Measurements from ENCODE around the gene MAPK10. TPM values are rescaled to one million over a fixed set of nuclear protein-coding genes. Genes with fewer than 3 reads are reported as not detected.
"Not testable (repeated sequence)": the region's sequence is repeated elsewhere in the genome, so short reads cannot be mapped to it uniquely, and the experiment has no call there.

MAPK10 gene
- total RNA-seq, 2 experiments from 2014 or later: 0.45 TPM; not detected in 1

- Mint-ChIP-seq H3K36me3 (ENCODE audit: low read depth) (no peaks in the 10 kb centered on the region), H3K27ac (no peak overlapping the region), H3K9me3 (peaks cover 15% of the 10 kb centered on the region), H3K4me1 (no peaks in the 10 kb centered on the region), H3K4me3 (no peak overlapping the region), H3K27me3 (no peaks in the 10 kb centered on the region)
- ChIA-PET CTCF (no interaction called here), POLR2A (no interaction called here)
- no peak for DNase-seq
These were observed 175.0 kb downstream of the MAPK10 start for GRCh38 chr4:86184901-86185285.

DNA sequence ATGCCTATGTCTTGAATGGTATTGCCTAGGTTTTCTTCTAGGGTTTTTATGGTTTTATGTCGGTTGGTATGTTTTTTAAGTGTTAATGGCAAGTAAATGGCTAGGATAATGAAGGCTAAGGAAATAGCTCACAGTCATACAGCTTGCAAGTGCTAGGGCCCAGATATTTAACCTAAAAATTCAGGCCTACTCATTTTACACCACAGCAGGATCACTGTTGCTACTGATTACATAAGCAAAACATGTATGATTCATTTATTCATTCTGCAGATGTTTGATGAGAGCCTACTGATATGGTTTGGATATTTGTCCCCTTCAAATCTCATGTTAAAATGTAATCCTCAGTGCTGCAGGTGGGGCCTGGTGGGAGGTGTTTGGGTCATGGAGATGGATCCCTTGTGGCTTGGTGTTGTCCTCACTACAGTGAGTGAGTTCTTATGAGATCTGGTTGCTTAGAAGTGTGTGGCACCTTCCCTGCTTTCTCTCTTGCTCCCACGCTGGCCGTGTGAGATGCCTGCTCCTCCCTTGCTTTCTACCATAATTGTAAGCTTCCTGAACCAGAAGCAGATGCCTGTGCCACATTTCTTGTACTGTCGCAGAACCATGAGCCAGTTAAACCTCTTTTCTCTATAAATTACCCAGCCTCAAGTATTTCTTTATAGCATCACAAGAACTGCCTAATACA, 175.5 kb downstream of the MAPK10 start:
- POLR2A ChIA-PET: no interaction called here
- H3K9me3 Mint-ChIP-seq: peaks cover 13% of the 10 kb centered on the region
- no peak overlapping the region for H3K27ac Mint-ChIP-seq

DNA sequence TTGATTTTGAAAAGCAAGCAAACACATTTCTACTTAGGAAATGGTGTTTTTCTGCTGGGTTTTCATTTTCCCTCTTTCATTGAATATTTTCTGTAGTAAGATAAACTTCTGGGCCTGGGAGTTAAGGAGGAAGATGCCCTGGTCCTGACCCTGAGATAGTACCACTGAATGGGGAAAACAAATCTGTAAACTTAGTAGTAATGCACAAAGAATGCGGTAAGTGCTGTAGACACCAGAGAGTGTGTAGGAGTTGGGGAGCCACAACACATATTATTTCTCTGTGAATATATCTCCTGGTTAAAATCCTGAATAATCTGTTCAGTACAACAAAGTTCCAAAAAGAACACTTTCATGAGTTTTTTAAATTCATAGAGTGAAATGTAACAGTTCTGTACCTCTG, 178.3 kb downstream of the MAPK10 start:
- POLR2A ChIA-PET: no interaction called here
- Mint-ChIP-seq H3K27me3 (no peaks in the 10 kb centered on the region), H3K9me3 (peaks cover 9% of the 10 kb centered on the region), H3K27ac (no peak overlapping the region), H3K36me3 (ENCODE audit: low read depth) (no peaks in the 10 kb centered on the region), H3K4me1 (no peaks in the 10 kb centered on the region), H3K4me3 (no peak overlapping the region)
- DNase-seq: no peak
- CTCF ChIA-PET: no interaction called here

More for the DNA sequence above, 175.5 kb downstream of the MAPK10 start:
- no peak overlapping the region for H3K4me3 Mint-ChIP-seq
- no peaks in the 10 kb centered on the region for H3K27me3 Mint-ChIP-seq
- CTCF ChIA-PET: no interaction called here
- H3K4me1 Mint-ChIP-seq: no peaks in the 10 kb centered on the region
- no peak for DNase-seq
- no peaks in the 10 kb centered on the region for H3K36me3 Mint-ChIP-seq (ENCODE audit: low read depth)

DNA sequence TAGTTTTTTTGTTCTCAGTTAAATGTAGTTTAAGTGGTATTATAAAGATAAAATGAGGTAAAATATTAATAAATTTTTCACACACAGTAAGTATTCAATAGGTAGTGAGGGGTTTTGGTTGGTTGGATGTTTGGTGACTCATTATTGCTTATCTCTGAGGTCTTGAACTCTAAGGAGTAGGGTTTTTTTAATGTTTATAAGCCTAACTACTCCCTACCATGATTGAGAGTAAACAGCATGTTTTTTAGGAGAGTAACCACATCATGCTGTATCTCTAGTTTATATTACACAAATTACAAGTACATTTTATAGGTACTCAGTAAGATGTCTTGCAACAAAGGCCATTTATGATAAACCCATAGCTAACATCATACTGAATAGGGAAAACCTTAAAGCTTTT, 181.6 kb downstream of the MAPK10 start:
- Mint-ChIP-seq H3K36me3 (ENCODE audit: low read depth) (no peaks in the 10 kb centered on the region), H3K9me3 (peaks cover 6% of the 10 kb centered on the region), H3K4me1 (no peaks in the 10 kb centered on the region), H3K27ac (no peak overlapping the region), H3K4me3 (no peak overlapping the region), H3K27me3 (no peaks in the 10 kb centered on the region)
- CTCF ChIA-PET: no interaction called here
- no peak for DNase-seq
- POLR2A ChIA-PET: no interaction called here

DNA sequence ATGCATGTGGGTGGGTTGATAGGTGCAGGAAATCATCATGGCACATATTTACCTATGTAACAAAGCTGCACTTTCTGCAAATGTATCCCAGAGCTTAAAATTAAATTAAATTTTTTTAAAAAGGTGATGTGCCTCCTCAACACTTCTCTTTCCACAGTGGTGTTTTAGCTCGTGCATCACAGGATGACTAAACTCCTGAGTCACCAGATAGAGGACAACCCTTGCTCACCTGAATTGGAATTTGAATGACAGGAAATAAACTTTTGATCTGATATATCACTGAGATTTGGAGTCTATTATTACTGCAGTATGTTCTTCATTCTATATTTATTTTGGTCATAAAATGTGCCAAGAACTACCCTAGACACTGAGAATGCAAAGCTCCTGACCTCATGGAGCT, 185.3 kb downstream of the MAPK10 start:
- Mint-ChIP-seq H3K4me3 (no peak overlapping the region), H3K9me3 (peaks cover 3% of the 10 kb centered on the region), H3K27me3 (no peaks in the 10 kb centered on the region), H3K27ac (no peak overlapping the region), H3K36me3 (ENCODE audit: low read depth) (no peaks in the 10 kb centered on the region), H3K4me1 (no peaks in the 10 kb centered on the region)
- POLR2A ChIA-PET: no interaction called here
- CTCF ChIA-PET: no interaction called here
- no peak for DNase-seq

DNA sequence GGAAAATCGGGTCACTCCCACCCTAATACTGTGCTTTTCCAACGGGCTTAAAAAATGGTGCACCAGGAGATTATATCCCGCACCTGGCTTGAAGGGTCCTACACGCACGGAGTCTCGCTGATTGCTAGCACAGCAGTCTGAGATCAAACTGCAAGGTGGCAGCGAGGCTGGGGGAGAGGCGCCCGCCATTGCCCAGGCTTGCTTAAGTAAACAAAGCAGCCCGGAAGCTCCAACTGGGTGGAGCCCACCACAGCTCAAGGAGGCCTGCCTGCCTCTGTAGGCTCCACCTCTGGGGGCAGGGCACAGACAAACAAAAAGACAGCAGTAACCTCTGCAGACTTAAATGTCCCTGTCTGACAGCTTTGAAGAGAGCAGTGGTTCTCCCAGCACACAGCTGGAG, 191.5 kb downstream of the MAPK10 start:
- H3K4me1 Mint-ChIP-seq; H3K36me3 Mint-ChIP-seq (ENCODE audit: low read depth); POLR2A ChIA-PET; CTCF ChIA-PET; DNase-seq; H3K27me3 Mint-ChIP-seq; H3K4me3 Mint-ChIP-seq; H3K9me3 Mint-ChIP-seq; H3K27ac Mint-ChIP-seq: not testable (repeated sequence)

DNA sequence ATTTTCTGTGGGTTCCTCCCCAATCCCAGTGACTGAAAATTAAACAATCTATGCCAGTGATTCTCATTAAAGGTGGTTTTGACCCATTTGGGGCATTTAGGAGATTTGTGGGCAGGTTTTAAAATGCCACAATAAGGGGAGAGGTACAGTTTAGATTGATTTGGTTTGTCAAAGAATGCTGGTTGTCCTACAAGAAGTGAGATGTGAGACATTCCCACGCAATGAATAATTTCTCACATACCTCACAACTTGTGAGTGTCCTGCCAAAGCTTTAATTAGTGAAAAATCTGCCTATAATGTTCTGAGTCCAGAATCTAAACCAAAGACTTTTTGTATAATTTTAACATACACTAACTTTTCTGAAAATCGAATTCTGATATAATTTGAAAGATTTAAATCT, 199.4 kb downstream of the MAPK10 start:
- ChIA-PET CTCF (no interaction called here), POLR2A (no interaction called here)
- Mint-ChIP-seq H3K9me3 (no peaks in the 10 kb centered on the region), H3K27ac (no peak overlapping the region), H3K27me3 (no peaks in the 10 kb centered on the region), H3K36me3 (ENCODE audit: low read depth) (no peaks in the 10 kb centered on the region), H3K4me3 (no peak overlapping the region), H3K4me1 (no peaks in the 10 kb centered on the region)
- no peak for DNase-seq

GRCh38 chr4:86159216-86159615, 200.6 kb downstream of the MAPK10 start:
- no peak for DNase-seq
- no peak overlapping the region for H3K27ac Mint-ChIP-seq
- no peaks in the 10 kb centered on the region for H3K9me3 Mint-ChIP-seq
- CTCF ChIA-PET: no interaction called here
- H3K27me3 Mint-ChIP-seq: no peaks in the 10 kb centered on the region
- no peak overlapping the region for H3K4me3 Mint-ChIP-seq
- H3K36me3 Mint-ChIP-seq (ENCODE audit: low read depth): no peaks in the 10 kb centered on the region
- POLR2A ChIA-PET: no interaction called here
- no peaks in the 10 kb centered on the region for H3K4me1 Mint-ChIP-seq

- Mint-ChIP-seq H3K27ac (no peak overlapping the region), H3K9me3 (no peaks in the 10 kb centered on the region), H3K36me3 (ENCODE audit: low read depth) (no peaks in the 10 kb centered on the region), H3K4me1 (no peaks in the 10 kb centered on the region), H3K4me3 (no peak overlapping the region), H3K27me3 (no peaks in the 10 kb centered on the region)
- ChIA-PET CTCF (no interaction called here), POLR2A (no interaction called here)
- DNase-seq: no peak
These were observed 203.3 kb downstream of the MAPK10 start for GRCh38 chr4:86156531-86156930.

DNA sequence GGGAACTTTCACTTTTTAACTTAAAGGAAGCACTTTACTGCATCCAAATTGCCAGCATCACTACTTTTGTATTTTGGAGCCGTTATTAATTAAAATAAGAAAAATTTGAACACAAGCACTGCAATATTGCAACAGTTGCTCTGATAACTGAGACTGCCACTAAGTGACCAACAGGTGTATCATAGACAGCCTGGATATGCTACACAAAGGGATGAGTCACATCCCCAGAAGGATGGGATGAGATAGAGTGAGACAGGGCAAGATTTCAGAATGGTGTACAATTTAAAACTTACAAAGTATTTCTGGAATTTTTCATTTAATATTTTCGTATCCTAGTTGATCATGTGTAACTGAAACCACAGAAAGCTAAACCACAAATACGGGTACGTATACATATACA, 204.1 kb downstream of the MAPK10 start:
- H3K4me1 Mint-ChIP-seq: no peaks in the 10 kb centered on the region
- CTCF ChIA-PET: no interaction called here

GRCh38 chr4:86152454-86152853, 207.4 kb downstream of the MAPK10 start:
- Mint-ChIP-seq H3K27me3 (no peaks in the 10 kb centered on the region), H3K4me1 (no peaks in the 10 kb centered on the region), H3K4me3 (no peak overlapping the region), H3K9me3 (peaks cover 6% of the 10 kb centered on the region), H3K36me3 (ENCODE audit: low read depth) (no peaks in the 10 kb centered on the region), H3K27ac (no peak overlapping the region)
- CTCF ChIA-PET: no interaction called here
- DNase-seq: no peak
- POLR2A ChIA-PET: no interaction called here

More for the DNA sequence above, 204.1 kb downstream of the MAPK10 start:
- Mint-ChIP-seq H3K27ac (no peak overlapping the region), H3K36me3 (ENCODE audit: low read depth) (no peaks in the 10 kb centered on the region), H3K4me3 (no peak overlapping the region), H3K27me3 (no peaks in the 10 kb centered on the region), H3K9me3 (no peaks in the 10 kb centered on the region)
- no peak for DNase-seq
- POLR2A ChIA-PET: no interaction called here

DNA sequence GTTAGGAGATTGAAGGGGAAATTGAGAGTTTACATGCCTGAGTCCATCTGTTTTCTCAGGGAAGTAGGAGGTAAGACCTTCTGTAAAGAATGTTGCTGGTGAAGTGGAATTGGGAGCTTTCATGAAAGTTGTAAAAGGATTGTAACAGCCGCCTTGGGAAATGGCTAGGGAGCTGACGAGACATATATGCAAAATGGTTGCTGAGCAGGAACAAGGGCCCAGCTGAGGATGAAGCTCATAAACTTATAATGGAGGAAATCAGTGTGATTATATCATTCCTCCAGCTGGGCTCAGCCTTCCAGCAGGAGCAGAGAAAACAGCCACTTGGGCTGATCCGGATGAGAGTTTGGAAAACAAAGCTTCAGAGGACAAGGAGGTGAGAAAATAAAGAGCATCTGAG, 208.7 kb downstream of the MAPK10 start:
- CTCF ChIA-PET: no interaction called here
- H3K4me3 Mint-ChIP-seq: no peak overlapping the region
- H3K27me3 Mint-ChIP-seq: no peaks in the 10 kb centered on the region
- POLR2A ChIA-PET: no interaction called here
- H3K27ac Mint-ChIP-seq: no peak overlapping the region
- H3K36me3 Mint-ChIP-seq (ENCODE audit: low read depth): no peaks in the 10 kb centered on the region
- no peak for DNase-seq
- H3K9me3 Mint-ChIP-seq: peaks cover 6% of the 10 kb centered on the region
- no peaks in the 10 kb centered on the region for H3K4me1 Mint-ChIP-seq

DNA sequence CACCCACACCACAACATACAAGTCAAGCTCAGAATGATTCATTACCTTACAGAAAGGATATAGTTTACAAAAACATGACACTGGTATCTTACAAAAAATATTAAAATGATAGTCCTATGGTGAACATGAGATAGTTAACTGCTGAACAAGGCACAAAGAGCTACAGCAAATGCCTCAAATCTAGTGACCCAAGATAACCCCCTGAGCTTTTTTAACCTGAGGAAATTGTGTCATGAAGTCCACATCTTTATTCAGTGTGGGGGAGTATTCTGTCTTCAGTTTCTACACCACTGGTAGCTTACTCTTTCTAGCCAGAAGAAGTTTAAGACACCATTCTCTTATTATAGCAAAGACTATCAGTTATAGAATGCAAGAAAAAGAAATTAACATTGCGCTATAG, 218.7 kb downstream of the MAPK10 start:
- POLR2A ChIA-PET: no interaction called here
- no peaks in the 10 kb centered on the region for H3K4me1 Mint-ChIP-seq
- CTCF ChIA-PET: no interaction called here
- no peak for DNase-seq
- H3K9me3 Mint-ChIP-seq: no peaks in the 10 kb centered on the region
- no peaks in the 10 kb centered on the region for H3K36me3 Mint-ChIP-seq (ENCODE audit: low read depth)
- H3K27ac Mint-ChIP-seq: no peak overlapping the region
- no peak overlapping the region for H3K4me3 Mint-ChIP-seq
- no peaks in the 10 kb centered on the region for H3K27me3 Mint-ChIP-seq

DNA sequence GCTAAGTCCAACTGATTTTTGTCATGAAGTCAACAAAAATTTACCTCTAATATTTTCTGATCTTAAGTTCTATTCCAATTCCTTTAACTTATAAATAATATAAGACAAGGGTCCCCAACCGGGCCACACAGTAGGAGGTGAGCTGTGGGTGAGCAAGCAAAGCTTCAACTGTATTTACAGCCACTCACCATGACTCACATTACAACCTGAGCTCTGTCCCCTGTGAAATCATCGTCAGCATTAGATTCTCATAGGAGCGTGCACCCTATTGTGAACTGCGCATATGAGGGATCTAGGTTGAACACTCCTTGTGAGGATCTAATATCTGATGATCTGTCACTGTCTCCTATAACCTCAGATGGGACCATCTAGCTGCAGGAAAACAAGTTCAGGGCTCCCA, 227.4 kb downstream of the MAPK10 start:
- no peak overlapping the region for H3K4me3 Mint-ChIP-seq
- H3K36me3 Mint-ChIP-seq (ENCODE audit: low read depth): no peaks in the 10 kb centered on the region
- H3K27me3 Mint-ChIP-seq: no peaks in the 10 kb centered on the region
- peaks cover 2% of the 10 kb centered on the region for H3K9me3 Mint-ChIP-seq
- no peak for DNase-seq
- POLR2A ChIA-PET: no interaction called here
- no peak overlapping the region for H3K27ac Mint-ChIP-seq
- CTCF ChIA-PET: no interaction called here
- H3K4me1 Mint-ChIP-seq: no peaks in the 10 kb centered on the region

- H3K27ac Mint-ChIP-seq: no peak overlapping the region
These were observed 228.4 kb downstream of the MAPK10 start for GRCh38 chr4:86131456-86131855.

More at GRCh38 chr4:86131456-86131855, 228.4 kb downstream of the MAPK10 start:
- Mint-ChIP-seq H3K9me3 (peaks cover 2% of the 10 kb centered on the region), H3K36me3 (ENCODE audit: low read depth) (no peaks in the 10 kb centered on the region), H3K4me1 (no peaks in the 10 kb centered on the region), H3K27me3 (no peaks in the 10 kb centered on the region), H3K4me3 (no peak overlapping the region)
- DNase-seq: no peak
- CTCF ChIA-PET: no interaction called here
- POLR2A ChIA-PET: no interaction called here

Data from activated CD4-positive, alpha-beta memory T cell treated with anti-CD3 and anti-CD28 coated beads, Interleukin-2, amount 10 ng/mL, durations not matched to agents 7 days and 5 days (primary cell).